ENCODE measurements around the gene SAP25.
"Not testable (repeated sequence)": the region's sequence is repeated elsewhere in the genome, so short reads cannot be mapped to it uniquely, and the experiment has no call there.

GRCh38 chr7:100548446-100548845 is 25.3 kb downstream of the SAP25 start:
- TF ChIP-seq, protein P1, sequence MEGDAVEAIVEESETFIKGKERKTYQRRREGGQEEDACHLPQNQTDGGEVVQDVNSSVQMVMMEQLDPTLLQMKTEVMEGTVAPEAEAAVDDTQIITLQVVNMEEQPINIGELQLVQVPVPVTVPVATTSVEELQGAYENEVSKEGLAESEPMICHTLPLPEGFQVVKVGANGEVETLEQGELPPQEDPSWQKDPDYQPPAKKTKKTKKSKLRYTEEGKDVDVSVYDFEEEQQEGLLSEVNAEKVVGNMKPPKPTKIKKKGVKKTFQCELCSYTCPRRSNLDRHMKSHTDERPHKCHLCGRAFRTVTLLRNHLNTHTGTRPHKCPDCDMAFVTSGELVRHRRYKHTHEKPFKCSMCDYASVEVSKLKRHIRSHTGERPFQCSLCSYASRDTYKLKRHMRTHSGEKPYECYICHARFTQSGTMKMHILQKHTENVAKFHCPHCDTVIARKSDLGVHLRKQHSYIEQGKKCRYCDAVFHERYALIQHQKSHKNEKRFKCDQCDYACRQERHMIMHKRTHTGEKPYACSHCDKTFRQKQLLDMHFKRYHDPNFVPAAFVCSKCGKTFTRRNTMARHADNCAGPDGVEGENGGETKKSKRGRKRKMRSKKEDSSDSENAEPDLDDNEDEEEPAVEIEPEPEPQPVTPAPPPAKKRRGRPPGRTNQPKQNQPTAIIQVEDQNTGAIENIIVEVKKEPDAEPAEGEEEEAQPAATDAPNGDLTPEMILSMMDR (IDR thresholded peaks at IDR 0.05), result not testable (repeated sequence)
- TF ChIP-seq EZH2 (IDR thresholded peaks at IDR 0.05; ENCODE audit: borderline replicate concordance, insufficient read depth, low read depth, low read length, poor library complexity, severe bottlenecking), result not testable (repeated sequence)
